Measurements from ENCODE around the gene FBH1. TPM values are rescaled to one million over a fixed set of nuclear protein-coding genes. Genes with fewer than 3 reads are reported as not detected.
A peak's percentile ranks its signal among the peaks of the same experiment; 100 is the strongest.

The FBH1 gene
- total RNA-seq, 1 donor from 2014 or later = 87.4 TPM

GRCh38 chr10:5891009-5891408 lies 966 bp downstream of the FBH1 start:
- DNase-seq (ENCODE audit: low spot score, unreplicated experiment) = no peak
- Mint-ChIP-seq H3K4me1 (ENCODE audit: low read depth) (peaks cover 42% of the 10 kb centered on the region), H3K36me3 (ENCODE audit: insufficient read depth) (peaks cover 13% of the 10 kb centered on the region), H3K4me3 (ENCODE audit: low read depth) (peak overlapping the region; percentile 91), H3K9me3 (ENCODE audit: low read depth) (no peaks in the 10 kb centered on the region), H3K27ac (peak overlapping the region; percentile 86), H3K27me3 (no peaks in the 10 kb centered on the region)
- TF ChIP-seq, protein P1, sequence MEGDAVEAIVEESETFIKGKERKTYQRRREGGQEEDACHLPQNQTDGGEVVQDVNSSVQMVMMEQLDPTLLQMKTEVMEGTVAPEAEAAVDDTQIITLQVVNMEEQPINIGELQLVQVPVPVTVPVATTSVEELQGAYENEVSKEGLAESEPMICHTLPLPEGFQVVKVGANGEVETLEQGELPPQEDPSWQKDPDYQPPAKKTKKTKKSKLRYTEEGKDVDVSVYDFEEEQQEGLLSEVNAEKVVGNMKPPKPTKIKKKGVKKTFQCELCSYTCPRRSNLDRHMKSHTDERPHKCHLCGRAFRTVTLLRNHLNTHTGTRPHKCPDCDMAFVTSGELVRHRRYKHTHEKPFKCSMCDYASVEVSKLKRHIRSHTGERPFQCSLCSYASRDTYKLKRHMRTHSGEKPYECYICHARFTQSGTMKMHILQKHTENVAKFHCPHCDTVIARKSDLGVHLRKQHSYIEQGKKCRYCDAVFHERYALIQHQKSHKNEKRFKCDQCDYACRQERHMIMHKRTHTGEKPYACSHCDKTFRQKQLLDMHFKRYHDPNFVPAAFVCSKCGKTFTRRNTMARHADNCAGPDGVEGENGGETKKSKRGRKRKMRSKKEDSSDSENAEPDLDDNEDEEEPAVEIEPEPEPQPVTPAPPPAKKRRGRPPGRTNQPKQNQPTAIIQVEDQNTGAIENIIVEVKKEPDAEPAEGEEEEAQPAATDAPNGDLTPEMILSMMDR (IDR thresholded peaks at IDR 0.05; ENCODE audit: unreplicated experiment) = no peak

- Mint-ChIP-seq H3K9me3 (ENCODE audit: low read depth) (no peaks in the 10 kb centered on the region), H3K36me3 (ENCODE audit: insufficient read depth) (peaks cover 16% of the 10 kb centered on the region), H3K4me1 (ENCODE audit: low read depth) (peaks cover 35% of the 10 kb centered on the region), H3K27ac (no peak overlapping the region), H3K27me3 (no peaks in the 10 kb centered on the region), H3K4me3 (ENCODE audit: low read depth) (peak overlapping the region; percentile 91)
- no peak for DNase-seq (ENCODE audit: low spot score, unreplicated experiment)
- TF ChIP-seq, protein P1 (IDR thresholded peaks at IDR 0.05; ENCODE audit: unreplicated experiment) = no peak
Observed at GRCh38 chr10:5892007-5892406, 2.0 kb downstream of the FBH1 start.

DNA sequence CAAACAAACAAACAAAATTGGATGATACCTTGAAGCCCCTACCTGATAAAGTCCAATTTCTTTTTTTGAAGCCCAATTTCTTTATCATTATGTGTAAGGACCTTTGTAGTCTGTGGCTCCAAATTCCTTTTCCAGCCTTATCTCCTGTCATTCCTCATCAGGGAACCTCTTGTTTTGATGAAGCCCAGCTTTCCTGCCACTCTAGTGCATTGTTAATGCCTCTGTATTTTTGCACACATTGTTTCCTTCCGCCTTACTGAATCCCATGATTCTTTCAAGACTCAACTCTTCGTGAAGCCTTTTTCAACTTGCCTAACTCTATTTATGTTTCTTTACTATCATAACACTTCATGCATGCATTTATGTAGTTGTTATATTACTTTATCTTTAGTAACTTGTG lies 3.3 kb downstream of the FBH1 start:
- no peaks in the 10 kb centered on the region for H3K27me3 Mint-ChIP-seq
- TF ChIP-seq, protein P1 (IDR thresholded peaks at IDR 0.05; ENCODE audit: unreplicated experiment) = no peak
- DNase-seq (ENCODE audit: low spot score, unreplicated experiment) = no peak
- peaks cover 27% of the 10 kb centered on the region for H3K4me1 Mint-ChIP-seq (ENCODE audit: low read depth)
- H3K27ac Mint-ChIP-seq = no peak overlapping the region
- H3K9me3 Mint-ChIP-seq (ENCODE audit: low read depth) = peaks cover 7% of the 10 kb centered on the region
- no peak overlapping the region for H3K4me3 Mint-ChIP-seq (ENCODE audit: low read depth)
- peaks cover 26% of the 10 kb centered on the region for H3K36me3 Mint-ChIP-seq (ENCODE audit: insufficient read depth)

- Mint-ChIP-seq H3K4me1 (ENCODE audit: low read depth) (peaks cover 22% of the 10 kb centered on the region), H3K27ac (peak overlapping the region; percentile 14), H3K36me3 (ENCODE audit: insufficient read depth) (peaks cover 26% of the 10 kb centered on the region), H3K9me3 (ENCODE audit: low read depth) (peaks cover 7% of the 10 kb centered on the region), H3K4me3 (ENCODE audit: low read depth) (no peak overlapping the region), H3K27me3 (no peaks in the 10 kb centered on the region)
- TF ChIP-seq, protein P1 (IDR thresholded peaks at IDR 0.05; ENCODE audit: unreplicated experiment) = no peak
- no peak for DNase-seq (ENCODE audit: low spot score, unreplicated experiment)
Observed at GRCh38 chr10:5894403-5894802, 4.4 kb downstream of the FBH1 start.

DNA sequence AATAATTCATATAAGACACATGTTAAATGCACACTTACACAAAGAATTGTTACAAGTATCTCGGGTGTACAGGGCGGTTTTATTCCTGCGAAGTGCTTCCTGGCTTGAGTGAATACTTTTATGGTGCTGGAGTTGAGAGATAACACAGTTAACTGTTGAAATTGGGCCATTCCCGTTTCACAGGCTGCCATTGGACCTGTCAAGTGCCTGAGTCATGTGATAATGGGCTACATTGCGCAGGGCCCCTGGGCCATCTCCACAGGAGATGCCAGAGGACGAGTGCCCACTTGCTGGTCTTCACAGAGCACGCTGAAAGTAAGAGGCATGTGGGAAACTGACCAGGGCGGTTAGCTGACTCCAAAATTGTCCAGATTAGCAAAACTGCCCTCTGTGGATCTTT lies 4.8 kb downstream of the FBH1 start:
- TF ChIP-seq, protein P1 (IDR thresholded peaks at IDR 0.05; ENCODE audit: unreplicated experiment) = no peak
- DNase-seq (ENCODE audit: low spot score, unreplicated experiment) = no peak
- Mint-ChIP-seq H3K4me3 (ENCODE audit: low read depth) (no peak overlapping the region), H3K4me1 (ENCODE audit: low read depth) (peaks cover 22% of the 10 kb centered on the region), H3K36me3 (ENCODE audit: insufficient read depth) (peaks cover 26% of the 10 kb centered on the region), H3K9me3 (ENCODE audit: low read depth) (peaks cover 7% of the 10 kb centered on the region), H3K27ac (no peak overlapping the region), H3K27me3 (no peaks in the 10 kb centered on the region)

All from progenitor cell of endocrine pancreas (in vitro differentiated cells).